Hippocampal formation (tissue), 2 donors: Measurements from ENCODE around the gene LCN9.
"Not testable (repeated sequence)": the region's sequence is repeated elsewhere in the genome, so short reads cannot be mapped to it uniquely, and the experiment has no call there.

Experiments
- DNase-seq, 2 donors: peaks; one replicate each; lab custom pipeline; 2025; lab: John Stamatoyannopoulos, UW

LCN9 gene

DNA sequence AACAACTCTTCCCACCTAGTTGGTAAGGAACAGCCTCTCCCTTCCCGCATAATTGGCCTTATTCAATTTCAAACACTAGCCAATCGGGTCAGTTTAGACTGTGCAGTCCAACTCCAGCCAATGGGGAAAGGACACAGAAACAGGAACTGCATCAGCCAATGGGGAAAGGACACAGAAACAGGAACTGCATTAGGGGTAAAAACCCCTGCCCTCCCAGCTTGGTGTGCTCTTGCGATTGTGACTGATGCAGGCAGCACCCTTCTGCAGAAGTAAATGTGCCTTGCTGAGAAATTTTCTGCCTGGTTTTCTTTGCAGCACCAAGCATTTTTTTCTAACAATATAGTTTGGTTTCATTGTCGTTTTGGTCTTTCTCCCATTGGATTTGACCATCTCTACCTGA is 15.2 kb upstream of the LCN9 start:
- no peak for DNase-seq

DNA sequence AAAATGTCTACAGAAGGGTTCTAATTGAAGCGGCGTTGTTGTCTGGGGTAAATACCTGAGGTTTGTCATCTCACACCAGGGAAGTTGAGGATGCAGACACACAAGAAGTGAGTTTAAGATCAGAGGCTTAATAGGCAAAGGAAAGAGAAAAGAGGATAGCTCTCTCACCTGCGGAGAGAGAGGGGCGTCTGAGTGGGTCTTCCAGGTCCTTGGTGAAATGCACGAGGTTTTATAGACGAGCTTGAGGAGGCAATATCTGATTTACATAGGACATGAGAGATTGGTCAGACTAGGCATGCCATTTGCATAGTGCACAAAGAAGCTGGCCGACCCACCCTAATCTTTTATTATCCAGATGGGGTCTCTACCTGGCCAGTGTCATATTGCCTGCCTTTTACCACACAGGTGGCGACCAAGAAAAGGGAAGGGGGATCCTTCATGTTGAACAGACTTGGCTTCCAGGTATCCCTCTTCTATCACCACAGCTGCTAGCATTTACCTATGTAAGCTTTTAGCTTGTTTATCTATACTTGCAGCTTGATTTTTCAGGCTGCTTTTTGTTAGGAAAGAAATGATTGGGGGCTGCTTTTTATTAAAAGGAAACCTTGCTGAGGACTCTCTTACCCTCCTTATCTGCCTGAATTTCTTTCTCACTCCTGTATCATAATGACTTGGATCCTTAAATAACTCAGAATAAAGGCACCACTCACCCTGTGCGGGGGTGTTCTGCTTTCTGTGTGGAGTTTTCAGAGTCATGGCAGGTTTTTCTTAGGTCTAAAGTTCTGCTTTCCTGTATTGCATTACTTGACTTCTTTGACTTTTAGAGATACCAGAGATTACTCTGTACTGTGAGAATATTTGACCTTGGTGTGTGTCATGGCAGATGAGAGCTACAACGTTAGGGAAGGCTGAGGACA is 14.4 kb upstream of the LCN9 start:
- no peak for DNase-seq

DNA sequence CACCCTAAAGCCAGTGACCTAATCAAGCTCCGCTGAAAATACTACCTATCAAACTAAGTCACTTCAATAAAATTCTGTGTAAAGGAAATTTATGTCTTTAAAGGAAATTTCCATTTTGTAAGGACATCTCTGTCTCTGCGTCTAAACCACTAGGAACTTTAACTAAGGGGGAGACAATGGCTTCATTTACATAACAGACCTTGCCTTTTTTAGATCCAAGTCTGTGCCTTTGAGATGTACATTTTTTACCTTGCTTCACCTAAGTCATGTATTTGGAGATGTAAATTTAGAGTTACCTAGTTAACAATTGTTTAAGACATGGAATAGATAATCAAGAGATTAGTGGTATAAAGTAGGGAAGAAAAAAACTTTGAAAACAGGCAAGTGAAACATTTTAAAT is 13.6 kb upstream of the LCN9 start:
- DNase-seq: no peak

DNA sequence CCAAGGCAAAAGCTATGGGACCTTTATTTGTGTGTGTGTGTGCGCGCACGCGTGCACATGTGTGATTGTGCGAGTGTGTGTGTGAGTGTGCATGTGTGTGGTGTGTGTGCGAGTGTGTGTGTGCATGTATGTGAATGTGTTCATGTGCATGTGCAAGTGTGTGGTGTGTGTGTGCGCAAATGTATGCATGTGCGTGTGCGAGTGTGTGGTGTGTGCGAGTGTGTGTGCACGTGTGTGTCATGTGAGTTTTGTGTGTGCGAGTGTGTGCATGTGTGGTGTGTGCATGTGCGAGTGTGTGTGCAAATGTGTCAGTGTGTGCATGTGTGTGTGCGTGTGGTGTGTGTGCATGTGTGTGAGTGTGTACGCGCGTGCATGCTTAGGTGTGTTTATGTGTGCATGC is 12.7 kb upstream of the LCN9 start:
- no peak for DNase-seq

DNA sequence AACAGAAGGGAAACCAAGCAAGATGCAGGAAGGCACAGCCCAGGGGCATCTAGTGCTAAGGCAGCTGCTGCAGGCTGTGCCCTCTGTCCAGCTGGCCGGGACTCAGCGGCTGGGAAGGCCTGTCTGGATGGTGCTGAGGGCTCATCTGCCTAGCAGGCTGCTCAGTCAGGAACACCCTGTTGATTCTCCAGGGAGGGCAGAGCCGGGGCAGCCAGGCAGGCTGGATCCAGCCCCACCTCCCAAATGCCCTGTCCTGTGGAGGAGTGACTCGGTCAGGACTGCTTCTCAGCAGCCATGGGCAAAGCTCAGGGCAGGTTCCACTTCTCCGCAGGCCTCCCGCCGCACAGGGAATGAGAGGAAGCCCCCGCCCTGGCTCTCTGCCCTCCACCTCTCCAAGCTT is 7.8 kb upstream of the LCN9 start:
- no peak for DNase-seq

DNA sequence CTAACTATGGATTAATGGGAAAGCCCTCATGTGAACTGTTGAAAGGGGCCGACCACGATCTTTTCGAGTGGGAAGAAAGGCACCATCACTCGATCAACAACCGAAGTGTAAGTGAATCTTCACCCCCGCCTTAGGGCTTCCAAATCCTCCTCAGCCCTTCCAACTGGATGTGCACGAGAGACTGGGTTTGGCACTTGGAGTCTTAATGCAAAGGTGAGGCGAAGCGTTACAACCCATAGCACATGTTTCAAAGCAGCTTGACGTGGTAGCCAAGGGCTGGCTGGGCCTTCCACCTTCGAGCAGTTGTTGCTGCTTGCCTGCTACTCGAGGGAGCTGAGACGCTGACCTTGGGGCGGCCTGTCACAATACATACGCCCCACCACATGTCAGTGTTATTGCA is 5.7 kb upstream of the LCN9 start:
- no peak for DNase-seq

DNA sequence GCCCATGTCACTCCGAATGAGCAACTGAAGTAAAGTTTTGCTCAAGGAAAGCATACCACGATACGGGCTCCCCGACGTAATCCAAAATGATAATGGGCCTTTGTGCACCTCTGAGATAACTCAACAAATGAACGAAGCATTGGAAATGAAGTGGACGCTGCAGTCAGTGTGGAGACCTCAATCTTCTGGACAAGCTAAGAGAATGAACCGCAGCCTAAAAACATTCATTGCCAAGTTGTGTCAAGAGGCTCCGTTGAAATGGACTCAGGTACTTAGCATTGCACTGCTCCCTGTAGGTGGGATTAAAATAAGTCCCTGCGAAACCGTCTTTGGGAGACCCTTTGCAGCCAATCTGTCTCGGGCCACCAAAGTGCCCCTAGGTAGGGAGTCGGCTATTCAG is 3.9 kb upstream of the LCN9 start:
- DNase-seq: no peak

DNA sequence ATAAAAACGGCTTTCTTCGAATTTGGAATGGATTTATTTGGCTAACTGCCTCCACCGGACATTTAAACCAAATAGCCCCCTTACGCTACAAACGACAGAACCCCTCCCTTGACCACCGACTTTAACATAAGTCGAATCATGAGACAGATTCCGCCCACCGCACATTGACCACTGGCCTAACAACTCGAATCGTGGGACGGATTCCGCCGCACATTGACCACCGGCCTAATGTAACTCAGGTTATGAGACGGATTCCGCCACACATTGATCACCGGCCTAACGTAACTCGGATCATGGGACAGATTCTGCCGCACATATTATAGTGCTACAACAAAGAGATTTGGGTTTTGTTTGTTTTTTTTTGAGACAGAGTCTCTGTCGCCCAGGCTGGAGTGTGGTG is 2.7 kb upstream of the LCN9 start:
- DNase-seq: no peak

DNA sequence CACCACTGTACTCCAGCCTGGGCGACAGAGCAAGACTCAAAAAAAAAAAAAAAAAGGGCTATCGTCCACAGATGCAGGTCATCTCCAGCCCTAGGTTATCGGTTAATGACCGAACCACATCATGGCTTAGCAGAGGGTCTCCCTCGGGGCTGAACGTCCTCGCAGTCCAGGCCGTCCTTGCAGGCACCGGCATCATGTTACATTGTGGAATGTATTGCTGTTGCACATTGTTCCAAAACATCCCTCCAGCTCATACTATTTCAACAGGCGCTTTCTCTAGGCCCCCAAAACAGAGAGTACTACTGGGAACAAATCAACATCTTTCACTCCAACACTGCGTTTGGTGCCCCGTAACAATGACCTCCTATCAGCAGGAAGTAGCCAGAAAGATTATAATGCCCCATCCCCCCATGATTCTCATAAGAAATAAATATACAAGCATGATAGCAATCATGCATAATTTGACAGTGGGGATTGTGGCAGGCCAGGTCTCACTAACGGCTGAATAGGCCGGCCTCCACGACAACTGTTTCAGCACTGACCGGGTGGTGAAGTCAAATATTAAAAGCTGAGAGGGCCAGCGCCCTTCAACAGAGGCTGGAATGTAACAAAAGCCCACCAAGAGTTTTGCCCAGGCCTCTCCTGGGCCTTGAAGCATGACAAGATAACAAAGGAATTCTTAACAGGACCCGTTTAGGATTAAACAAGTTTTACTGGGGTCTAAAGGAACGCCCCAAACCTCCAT is 1.1 kb upstream of the LCN9 start:
- no peak for DNase-seq

DNA sequence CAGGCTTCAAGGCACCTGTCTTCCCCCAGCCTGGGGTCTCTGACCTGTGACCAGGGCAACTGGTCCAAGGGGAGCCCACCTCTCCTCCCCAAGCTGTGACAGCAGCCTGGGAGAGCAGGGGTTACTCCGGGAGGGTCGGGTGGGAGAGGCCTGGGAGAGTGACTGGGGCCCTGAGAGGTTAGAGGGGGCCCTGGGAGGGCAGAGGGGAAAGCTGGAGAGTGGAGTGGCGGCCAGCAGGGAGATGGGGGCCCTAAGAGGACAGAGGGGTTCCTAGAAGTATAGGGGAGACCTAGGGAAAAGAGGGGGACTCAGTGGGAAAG is 302 bp downstream of the LCN9 start:
- DNase-seq: no peak

DNA sequence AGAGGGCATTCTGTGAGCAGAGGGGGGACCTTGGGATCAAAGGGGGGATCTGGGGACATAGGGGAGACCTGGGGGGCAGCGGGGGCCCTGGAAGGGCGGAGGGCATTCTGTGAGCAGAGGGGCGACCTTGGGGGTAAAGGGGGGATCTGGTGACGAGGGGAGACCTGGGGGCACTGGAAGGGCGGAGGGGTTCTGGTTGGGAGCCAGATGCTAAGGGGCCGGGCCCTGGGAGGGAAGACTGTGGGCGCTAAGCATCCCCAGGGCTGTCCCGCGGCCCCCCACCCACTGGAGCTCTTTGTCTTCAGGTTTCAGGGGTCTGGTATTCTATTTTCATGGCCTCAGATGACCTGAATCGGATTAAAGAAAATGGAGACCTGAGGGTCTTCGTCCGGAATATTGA is 748 bp downstream of the LCN9 start:
- no peak for DNase-seq

DNA sequence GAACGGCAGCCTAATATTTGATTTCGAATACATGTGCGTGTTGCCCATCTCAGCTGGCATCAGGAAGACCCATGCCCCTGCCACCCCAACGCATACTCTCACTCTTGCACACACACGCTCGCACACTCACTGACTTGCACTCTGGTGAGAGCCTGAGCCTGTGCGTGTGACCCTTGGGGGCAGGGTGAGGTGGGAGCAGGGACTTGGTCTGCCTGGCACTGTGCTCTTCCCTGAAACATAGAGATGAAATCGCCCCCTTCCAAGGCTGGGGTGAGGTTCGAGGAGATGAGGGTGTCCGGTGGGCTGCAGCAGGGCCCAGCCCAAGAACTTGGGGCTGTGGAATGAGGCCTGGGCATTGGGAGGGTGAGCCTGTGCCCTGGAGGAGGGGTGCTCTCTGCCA is 1.2 kb downstream of the LCN9 start:
- no peak for DNase-seq

DNA sequence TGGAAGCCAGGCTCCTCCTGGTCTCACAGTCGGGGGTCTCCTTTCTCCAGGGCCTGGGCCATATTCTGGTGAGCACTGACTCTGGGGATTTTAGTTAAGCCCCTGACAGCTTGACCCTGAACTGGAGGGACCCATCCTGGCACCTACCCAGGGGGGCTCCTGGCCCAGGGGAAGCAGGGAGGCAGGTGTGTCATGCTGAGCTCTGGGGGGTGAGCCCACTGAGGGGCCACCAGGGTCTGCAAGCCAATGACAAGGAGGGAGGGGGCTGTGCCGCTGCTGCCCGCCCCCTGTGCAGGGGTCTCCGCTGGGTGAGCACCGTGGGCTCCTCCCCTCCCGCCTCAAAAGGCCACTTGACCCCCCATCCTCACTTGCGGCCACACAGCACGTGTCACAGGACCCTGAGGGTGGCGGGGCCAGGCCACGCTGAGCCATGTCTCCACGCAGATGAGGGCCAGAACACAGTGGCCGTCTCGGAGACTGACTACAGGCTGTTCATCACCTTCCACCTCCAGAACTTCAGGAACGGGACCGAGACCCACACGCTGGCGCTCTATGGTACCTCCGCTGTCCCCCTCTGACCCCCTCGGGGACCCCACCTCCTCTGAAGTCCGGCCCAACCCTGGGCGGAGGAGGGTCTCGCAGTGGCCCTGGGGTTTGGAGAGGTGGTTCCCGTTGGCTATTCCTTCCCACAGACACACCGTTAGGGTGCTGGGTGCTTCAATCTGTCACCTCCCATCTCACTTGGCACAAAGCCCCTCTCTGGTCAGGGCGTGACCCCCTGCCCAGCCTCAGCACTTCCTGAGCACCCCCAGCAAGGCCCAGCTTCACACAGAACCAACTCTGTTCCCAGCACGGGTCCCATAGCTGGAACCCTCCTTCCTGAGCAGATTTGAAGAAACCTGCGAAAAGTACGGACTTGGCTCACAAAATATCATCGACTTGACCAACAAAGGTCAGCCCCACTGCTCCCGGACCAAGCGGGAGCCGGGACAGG is 2.0 kb downstream of the LCN9 start:
- no peak for DNase-seq

DNA sequence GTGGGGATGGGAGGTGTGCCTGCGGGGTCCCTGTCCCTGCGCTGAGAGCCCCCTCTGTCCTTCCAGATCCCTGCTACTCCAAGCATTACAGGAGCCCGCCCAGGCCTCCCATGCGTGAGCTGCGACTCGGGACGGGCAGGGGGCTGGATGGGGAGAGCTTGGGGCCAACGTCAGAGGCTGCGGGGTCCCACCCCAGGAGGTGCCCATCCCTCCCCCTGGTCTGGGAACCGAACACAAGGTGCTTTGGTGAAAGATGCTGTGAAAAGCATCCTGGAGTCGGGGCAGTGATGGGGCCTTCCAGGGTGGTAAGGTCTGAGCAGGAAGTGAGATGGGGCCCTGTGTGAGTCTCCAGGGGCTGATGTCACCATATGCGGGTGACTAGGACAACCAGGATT is 2.7 kb downstream of the LCN9 start:
- no peak for DNase-seq

DNA sequence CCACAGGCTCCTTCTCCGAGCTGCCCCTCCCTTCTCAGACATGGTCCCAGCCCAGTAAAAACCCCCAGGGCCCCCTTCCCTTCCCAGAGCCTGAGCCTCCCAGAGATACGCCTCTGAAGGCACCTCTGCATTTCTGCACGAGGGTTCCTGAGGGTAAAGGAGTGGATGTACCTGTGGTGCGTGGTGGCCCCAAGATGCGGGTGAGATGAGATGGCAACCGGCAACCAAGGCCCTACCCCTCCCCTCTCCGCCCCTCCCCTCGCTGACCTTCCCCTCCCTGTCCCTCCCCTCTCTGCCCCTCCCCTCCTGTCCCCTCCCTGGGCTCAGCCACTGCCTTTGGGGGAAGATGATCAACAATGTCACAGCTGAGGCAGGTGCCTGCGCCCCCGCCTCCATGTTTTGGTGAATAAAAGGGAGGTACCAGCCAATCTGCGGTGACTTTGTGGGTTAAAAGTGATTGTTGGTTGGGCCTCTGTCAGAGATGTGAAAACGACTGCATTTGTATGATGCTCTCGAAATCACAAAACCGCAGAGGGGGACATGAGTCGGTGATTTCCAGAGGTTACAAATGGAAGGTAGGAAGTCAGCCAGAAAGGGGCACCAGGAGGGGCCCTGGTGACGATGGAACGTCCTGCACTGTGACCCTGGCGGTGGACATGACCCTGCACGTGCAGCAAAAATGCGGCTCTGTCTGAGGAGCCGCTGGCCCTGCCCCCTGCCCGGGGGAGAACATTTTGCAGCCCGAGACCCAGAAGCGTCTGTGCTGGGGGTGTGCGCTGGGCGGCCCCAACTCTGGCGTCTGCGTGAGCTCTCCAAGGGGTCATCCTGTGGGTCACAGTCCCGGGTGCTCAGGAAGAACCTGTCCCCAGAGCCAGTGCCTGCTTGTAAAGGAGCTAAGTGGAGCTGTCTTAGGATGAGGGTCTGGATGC is 3.7 kb downstream of the LCN9 start:
- no peak for DNase-seq

DNA sequence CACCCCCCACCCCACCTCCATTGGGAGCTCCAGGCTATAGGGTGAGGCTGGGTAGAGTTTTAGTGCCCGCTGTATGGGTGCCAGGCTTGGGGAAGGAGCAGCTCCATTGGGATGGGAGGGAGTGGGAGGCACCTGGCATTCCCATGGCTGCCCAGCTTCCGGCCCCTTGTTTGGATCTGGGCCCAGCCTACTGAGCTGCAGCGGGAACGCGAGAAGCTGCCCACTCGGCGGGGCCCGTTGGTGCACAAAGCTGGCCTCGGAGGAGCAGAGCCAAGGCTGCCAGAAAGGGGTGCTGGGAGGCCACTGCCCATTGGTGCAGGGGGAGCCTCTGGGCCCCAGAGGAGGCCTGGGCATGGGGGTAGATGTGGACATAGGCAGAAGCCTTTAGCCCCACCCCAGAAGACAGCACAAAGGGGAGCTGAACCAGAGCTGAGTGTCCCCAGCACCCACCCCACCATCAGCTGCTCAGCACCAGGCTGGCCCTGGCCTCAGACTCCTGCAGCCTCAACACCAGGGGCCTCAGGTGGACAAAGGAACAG is 4.4 kb downstream of the LCN9 start:
- DNase-seq: no peak

DNA sequence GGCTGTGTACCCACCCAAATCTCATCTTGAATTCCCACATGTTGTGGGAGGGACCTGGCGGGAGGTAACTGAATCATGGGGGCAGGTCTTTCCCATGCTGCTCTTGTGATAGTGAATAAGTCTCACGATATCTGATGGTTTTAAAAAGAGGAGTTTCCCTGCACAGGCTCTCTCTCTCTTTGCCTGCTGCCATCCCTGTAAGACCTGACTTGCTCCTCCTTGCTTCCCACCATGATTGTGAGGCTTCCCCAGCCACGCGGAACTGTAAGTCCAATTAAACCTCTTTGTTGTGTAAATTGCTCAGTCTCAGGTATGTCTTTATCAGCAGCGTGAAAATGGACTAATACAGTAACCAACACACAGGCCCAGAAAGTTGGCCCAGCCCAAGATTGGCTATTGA is 5.9 kb downstream of the LCN9 start:
- not testable (repeated sequence) for DNase-seq

DNA sequence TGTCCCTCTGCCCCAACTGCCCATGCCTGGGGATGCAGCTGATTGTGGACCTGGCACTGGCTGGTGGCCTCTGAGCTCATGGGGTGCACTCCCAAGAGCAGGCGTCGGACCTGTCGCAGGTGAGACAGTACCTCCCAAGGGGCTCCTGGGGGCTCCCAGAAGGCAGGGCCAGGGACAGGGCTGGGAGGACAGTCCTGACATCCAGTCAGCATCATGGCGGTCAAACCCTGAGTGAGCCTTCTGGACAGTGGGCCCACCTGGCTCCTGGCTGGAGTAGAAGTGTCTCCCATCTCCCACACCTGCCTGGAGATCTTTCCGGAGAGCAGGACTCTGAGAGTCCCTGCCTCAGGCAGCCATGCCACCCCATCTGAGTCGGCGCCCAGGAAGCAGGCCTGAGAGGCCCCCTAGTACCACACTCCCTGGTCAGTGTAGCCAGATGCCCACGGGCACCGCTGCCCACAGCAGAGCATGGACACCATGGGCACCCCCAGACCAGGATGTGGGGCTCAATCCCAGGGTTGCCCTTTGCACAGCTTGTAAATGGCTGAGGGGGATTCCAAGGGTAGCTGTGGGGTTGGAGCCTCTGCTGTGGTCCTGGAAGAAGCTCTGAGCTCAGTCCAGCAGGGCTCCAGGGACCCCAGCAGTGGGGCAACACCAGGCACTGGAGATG is 6.6 kb downstream of the LCN9 start:
- DNase-seq: no peak

DNA sequence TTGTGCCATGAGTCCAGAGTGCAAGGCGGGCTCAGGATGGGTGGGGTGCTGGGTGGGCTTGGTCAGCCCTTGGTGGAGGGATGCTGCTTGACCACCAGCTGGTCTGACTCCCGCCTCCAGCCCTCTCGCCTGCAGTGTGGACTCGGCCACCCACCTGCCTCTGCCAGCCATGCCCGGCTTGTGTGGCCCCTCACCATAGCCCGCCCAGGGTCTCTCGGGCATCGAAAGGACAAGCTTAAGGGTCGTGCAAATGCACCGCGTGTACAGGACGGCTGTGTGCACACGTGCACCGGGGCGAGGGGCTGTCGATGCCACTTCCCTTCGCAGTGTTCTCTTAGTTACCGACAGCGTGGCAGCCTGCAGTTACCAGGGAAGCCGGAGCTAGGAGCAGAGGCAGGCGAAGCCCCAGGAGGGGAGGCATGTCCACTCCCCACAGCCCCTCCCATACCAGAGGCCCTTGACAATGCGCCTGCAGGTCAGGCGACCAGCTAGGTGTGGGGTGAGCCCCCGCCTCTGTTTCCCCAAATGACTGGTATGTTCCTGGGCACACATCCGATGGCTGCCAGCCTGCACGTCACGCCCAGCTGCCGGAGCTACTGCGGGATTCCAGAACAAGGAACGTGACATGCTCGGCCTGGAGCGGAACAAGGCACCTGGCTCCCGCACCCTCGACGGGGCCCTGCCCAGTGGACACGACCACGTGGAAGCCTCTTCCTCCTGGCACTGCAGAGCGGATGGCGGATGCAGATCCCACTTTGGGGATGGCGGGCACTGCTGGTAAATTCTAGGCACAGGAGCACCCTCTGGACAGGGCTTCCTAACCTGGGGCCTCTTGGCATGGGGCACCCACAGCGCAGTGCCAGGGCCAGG is 7.8 kb downstream of the LCN9 start:
- DNase-seq: no peak
